Tibial nerve (tissue), 4 donors: Measurements from ENCODE around the gene PPP4R1.

Source experiments
- EP300 ChIP-seq, 2 donors: sonication (generic); formaldehyde crosslinking; IDR thresholded peaks; one replicate each; pipeline ENCODE4 v1.6.1; 2017; ENCODE audit warnings: antibody characterized with exemption in 2 of 2, mild to moderate bottlenecking in 1 of 2
- TF ChIP-seq, protein P1 (sequence below), 5 experiments: fragments of 200-600 bp in 3 of 5; fragments of 450-650 bp in 2 of 5; sonication (generic) in 3 of 5; IDR thresholded peaks; one replicate each; pipeline ENCODE4 v1.5.1; 2016 to 2019; ENCODE audit warnings: antibody characterized with exemption in 5 of 5, mild to moderate bottlenecking in 3 of 5, moderate library complexity in 2 of 5

DNA sequence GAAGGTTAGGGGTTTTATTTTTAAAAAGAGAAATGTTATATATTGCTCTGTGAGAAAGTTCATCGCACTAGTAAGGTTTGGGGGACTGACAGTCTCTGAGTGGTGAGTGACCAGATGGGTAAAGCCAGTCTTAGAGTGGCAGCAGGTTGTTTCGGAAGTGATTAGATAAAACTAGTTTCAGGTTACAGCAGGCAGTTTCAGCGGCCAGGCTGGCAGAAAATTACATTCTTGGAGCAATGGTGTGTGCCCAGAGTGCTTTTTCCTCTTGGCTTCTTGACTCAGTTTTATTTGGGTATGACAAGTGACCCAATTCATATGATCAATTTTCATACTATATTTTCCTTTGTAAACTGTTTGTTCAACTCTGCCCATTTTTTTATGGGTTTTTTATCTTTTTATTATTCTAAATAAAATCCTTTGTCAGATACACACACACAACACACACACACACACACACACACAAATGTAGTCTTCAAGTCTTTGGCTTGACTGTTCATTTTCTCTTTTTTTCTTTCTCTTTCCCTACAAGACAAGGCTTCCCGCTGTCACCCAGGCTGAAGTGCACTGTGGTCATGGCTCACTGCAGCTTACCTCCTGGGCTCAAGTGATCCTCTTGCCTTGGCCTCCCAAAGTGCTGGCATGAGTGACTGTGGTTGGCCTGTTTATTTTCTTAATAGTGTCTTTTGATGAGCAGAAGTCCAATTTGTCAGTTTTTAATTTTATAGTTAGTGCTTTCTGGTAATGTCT lies 108.1 kb downstream of the PPP4R1 start:
- TF ChIP-seq, protein P1, sequence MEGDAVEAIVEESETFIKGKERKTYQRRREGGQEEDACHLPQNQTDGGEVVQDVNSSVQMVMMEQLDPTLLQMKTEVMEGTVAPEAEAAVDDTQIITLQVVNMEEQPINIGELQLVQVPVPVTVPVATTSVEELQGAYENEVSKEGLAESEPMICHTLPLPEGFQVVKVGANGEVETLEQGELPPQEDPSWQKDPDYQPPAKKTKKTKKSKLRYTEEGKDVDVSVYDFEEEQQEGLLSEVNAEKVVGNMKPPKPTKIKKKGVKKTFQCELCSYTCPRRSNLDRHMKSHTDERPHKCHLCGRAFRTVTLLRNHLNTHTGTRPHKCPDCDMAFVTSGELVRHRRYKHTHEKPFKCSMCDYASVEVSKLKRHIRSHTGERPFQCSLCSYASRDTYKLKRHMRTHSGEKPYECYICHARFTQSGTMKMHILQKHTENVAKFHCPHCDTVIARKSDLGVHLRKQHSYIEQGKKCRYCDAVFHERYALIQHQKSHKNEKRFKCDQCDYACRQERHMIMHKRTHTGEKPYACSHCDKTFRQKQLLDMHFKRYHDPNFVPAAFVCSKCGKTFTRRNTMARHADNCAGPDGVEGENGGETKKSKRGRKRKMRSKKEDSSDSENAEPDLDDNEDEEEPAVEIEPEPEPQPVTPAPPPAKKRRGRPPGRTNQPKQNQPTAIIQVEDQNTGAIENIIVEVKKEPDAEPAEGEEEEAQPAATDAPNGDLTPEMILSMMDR (IDR thresholded peaks at IDR 0.05): no peak
- no peak for TF ChIP-seq EP300 (IDR thresholded peaks at IDR 0.05)
